ENCODE results near the gene CDH12.

CDH12 gene

GRCh38 chr5:22764736-22765135, 88.4 kb downstream of the CDH12 start:
- no peak for TF ChIP-seq CTCF (IDR thresholded peaks at IDR 0.05; ENCODE audit: low read depth, low read length)
- Histone ChIP-seq H3K27ac (no peak overlapping the region), H3K9me3 (ENCODE audit: severe bottlenecking) (no peaks in the 10 kb centered on the region), H3K4me3 (ENCODE audit: low read depth, low read length) (no peak overlapping the region), H3K27me3 (ENCODE audit: insufficient read depth, low read depth, severe bottlenecking) (no peaks in the 10 kb centered on the region), H3K36me3 (no peaks in the 10 kb centered on the region)
- DNase-seq: no peak

- Histone ChIP-seq H3K4me3 (ENCODE audit: low read depth, low read length) (no peak overlapping the region), H3K27ac (no peak overlapping the region), H3K36me3 (no peaks in the 10 kb centered on the region), H3K27me3 (ENCODE audit: insufficient read depth, low read depth, severe bottlenecking) (no peaks in the 10 kb centered on the region), H3K9me3 (ENCODE audit: severe bottlenecking) (no peaks in the 10 kb centered on the region)
- no peak for DNase-seq
- TF ChIP-seq CTCF (IDR thresholded peaks at IDR 0.05; ENCODE audit: low read depth, low read length): no peak
Measured at GRCh38 chr5:22757776-22758175, 95.4 kb downstream of the CDH12 start.

- Histone ChIP-seq H3K27ac (no peak overlapping the region), H3K9me3 (ENCODE audit: severe bottlenecking) (no peaks in the 10 kb centered on the region), H3K27me3 (ENCODE audit: insufficient read depth, low read depth, severe bottlenecking) (no peaks in the 10 kb centered on the region), H3K36me3 (no peaks in the 10 kb centered on the region), H3K4me3 (ENCODE audit: low read depth, low read length) (no peak overlapping the region)
- no peak for TF ChIP-seq CTCF (IDR thresholded peaks at IDR 0.05; ENCODE audit: low read depth, low read length)
- no peak for DNase-seq
Measured at GRCh38 chr5:22754155-22754554, 99.0 kb downstream of the CDH12 start.

GRCh38 chr5:22751536-22751935, 101.6 kb downstream of the CDH12 start:
- no peak for TF ChIP-seq CTCF (IDR thresholded peaks at IDR 0.05; ENCODE audit: low read depth, low read length)
- no peaks in the 10 kb centered on the region for H3K36me3 ChIP-seq
- no peak for DNase-seq
- no peaks in the 10 kb centered on the region for H3K9me3 ChIP-seq (ENCODE audit: severe bottlenecking)
- no peak overlapping the region for H3K4me3 ChIP-seq (ENCODE audit: low read depth, low read length)
- H3K27me3 ChIP-seq (ENCODE audit: insufficient read depth, low read depth, severe bottlenecking): no peaks in the 10 kb centered on the region
- no peak overlapping the region for H3K27ac ChIP-seq

GRCh38 chr5:22736443-22737003, 116.6 kb downstream of the CDH12 start:
- H3K4me3 ChIP-seq (ENCODE audit: low read depth, low read length): no peak overlapping the region
- H3K27me3 ChIP-seq (ENCODE audit: insufficient read depth, low read depth, severe bottlenecking): no peaks in the 10 kb centered on the region
- no peaks in the 10 kb centered on the region for H3K9me3 ChIP-seq (ENCODE audit: severe bottlenecking)
- H3K27ac ChIP-seq: no peak overlapping the region
- DNase-seq: no peak
- TF ChIP-seq CTCF (IDR thresholded peaks at IDR 0.05; ENCODE audit: low read depth, low read length): no peak
- H3K36me3 ChIP-seq: no peaks in the 10 kb centered on the region

- Histone ChIP-seq H3K27me3 (ENCODE audit: insufficient read depth, low read depth, severe bottlenecking) (no peaks in the 10 kb centered on the region), H3K9me3 (ENCODE audit: severe bottlenecking) (no peaks in the 10 kb centered on the region), H3K27ac (no peak overlapping the region), H3K4me3 (ENCODE audit: low read depth, low read length) (no peak overlapping the region), H3K36me3 (no peaks in the 10 kb centered on the region)
- TF ChIP-seq CTCF (IDR thresholded peaks at IDR 0.05; ENCODE audit: low read depth, low read length): no peak
- DNase-seq: no peak
Measured at GRCh38 chr5:22734907-22735306, 118.2 kb downstream of the CDH12 start.
